WTC11 (cell line): ENCODE results near the gene LRMDA. TPM values are rescaled to one million over a fixed set of nuclear protein-coding genes. Genes with fewer than 3 reads are reported as not detected.

Experiments
- ATAC-seq: fragments of 200-7000 bp; cut with Tn5 transposase; 2 replicates; pipeline ENCODE4 v1.10.0; 2021; ENCODE audit warnings: mild to moderate bottlenecking, moderate library complexity
- CTCF ChIA-PET: fragments of 300-600 bp; sonication (Branson Sonifier 250); formaldehyde crosslinking; loops from one replicate; lab custom pipeline; 2021; ENCODE audit warnings: antibody characterized with exemption; lab: Charles Lee
- POLR2A ChIA-PET: fragments of 350-600 bp; sonication (Branson Sonifier 250); formaldehyde crosslinking; loops from one replicate; lab custom pipeline; 2021; ENCODE audit warnings: antibody characterized with exemption; lab: Charles Lee
- DNase-seq: peaks from one replicate; pipeline ENCODE4 v3.0.0; 2021; ENCODE audit warnings: low spot score
- H3K27ac Mint-ChIP-seq: 2 replicates; pipeline ENCODE4 v1.8.0; 2021; ENCODE audit warnings: mixed read lengths
- H3K27me3 Mint-ChIP-seq: 2 replicates; pipeline ENCODE4 v1.8.0; 2021; ENCODE audit warnings: low read depth, mild to moderate bottlenecking, moderate library complexity, mixed read lengths
- H3K36me3 Mint-ChIP-seq: 2 replicates; pipeline ENCODE4 v1.8.0; 2021; ENCODE audit warnings: mixed read lengths
- H3K4me1 Mint-ChIP-seq: 2 replicates; pipeline ENCODE4 v1.8.0; 2022; ENCODE audit warnings: mixed read lengths
- H3K4me3 Mint-ChIP-seq: 2 replicates; pipeline ENCODE4 v1.8.0; 2021; ENCODE audit warnings: mild to moderate bottlenecking, moderate library complexity, mixed read lengths
- H3K9me3 Mint-ChIP-seq: 2 replicates; pipeline ENCODE4 v1.8.0; 2021; ENCODE audit warnings: mixed read lengths
- AR ChIP-seq: fragments of 250-450 bp; sonication (Bioruptor Pico); IDR thresholded peaks from 2 replicates; pipeline ENCODE4 v1.9.0; 2021; ENCODE audit warnings: mild to moderate bottlenecking
- CBFB ChIP-seq: sonication (generic); formaldehyde crosslinking; IDR thresholded peaks from 2 replicates; pipeline ENCODE4 v1.8.1; 2022; ENCODE audit warnings: mild to moderate bottlenecking, low read depth, missing genetic modification reagents
- CTCF ChIP-seq: fragments of 200-600 bp; IDR thresholded peaks from 2 replicates; pipeline ENCODE4 v1.8.0; 2022; ENCODE audit warnings: antibody characterized with exemption
- FOXK1 ChIP-seq: sonication (generic); formaldehyde crosslinking; IDR thresholded peaks from 2 replicates; pipeline ENCODE4 v1.8.0; 2022; ENCODE audit warnings: mild to moderate bottlenecking, moderate library complexity, missing genetic modification reagents
- GABPB1 ChIP-seq: sonication (generic); formaldehyde crosslinking; IDR thresholded peaks from 2 replicates; pipeline ENCODE4 v1.8.1; 2023; ENCODE audit warnings: mild to moderate bottlenecking, missing genetic modification reagents
- JUN ChIP-seq: sonication (generic); formaldehyde crosslinking; IDR thresholded peaks from 2 replicates; pipeline ENCODE4 v1.8.0; 2023; ENCODE audit warnings: mild to moderate bottlenecking, missing genetic modification reagents
- NFYB ChIP-seq: sonication (generic); formaldehyde crosslinking; conservative IDR thresholded peaks from 2 replicates; pipeline ENCODE4 v1.8.0; 2022; ENCODE audit warnings: low read depth, missing genetic modification reagents
- NR1H2 ChIP-seq: sonication (generic); formaldehyde crosslinking; IDR thresholded peaks from 2 replicates; pipeline ENCODE4 v1.9.0; 2021; ENCODE audit warnings: mild to moderate bottlenecking, moderate library complexity, missing genetic modification reagents
- PRRX2 ChIP-seq: fragments of 250-450 bp; sonication (Bioruptor Pico); IDR thresholded peaks from 2 replicates; pipeline ENCODE4 v1.8.0; 2021; ENCODE audit warnings: mild to moderate bottlenecking
- SOX15 ChIP-seq: fragments of 250-450 bp; sonication (Bioruptor Pico); IDR thresholded peaks from 2 replicates; pipeline ENCODE4 v1.9.0; 2021; ENCODE audit warnings: mild to moderate bottlenecking
- TCF7 ChIP-seq: sonication (generic); formaldehyde crosslinking; IDR thresholded peaks from 2 replicates; pipeline ENCODE4 v1.8.0; 2022; ENCODE audit warnings: mild to moderate bottlenecking, low read depth, missing genetic modification reagents, moderate library complexity
- ZNF138 ChIP-seq: sonication (generic); formaldehyde crosslinking; conservative IDR thresholded peaks from 2 replicates; pipeline ENCODE4 v1.8.1; 2022; ENCODE audit warnings: mild to moderate bottlenecking, moderate library complexity, missing genetic modification reagents
- ZNF219 ChIP-seq: sonication (generic); formaldehyde crosslinking; IDR thresholded peaks from 2 replicates; pipeline ENCODE4 v1.8.0; 2023; ENCODE audit warnings: missing genetic modification reagents, mild to moderate bottlenecking, borderline replicate concordance
- ZNF232 ChIP-seq: sonication (generic); formaldehyde crosslinking; IDR thresholded peaks from 2 replicates; pipeline ENCODE4 v1.8.0; 2022; ENCODE audit warnings: mild to moderate bottlenecking, missing genetic modification reagents
- ZNF263 ChIP-seq: sonication (generic); formaldehyde crosslinking; IDR thresholded peaks from 2 replicates; pipeline ENCODE4 v1.8.1; 2022; ENCODE audit warnings: low read depth, mild to moderate bottlenecking, moderate library complexity, missing genetic modification reagents
- ZNF416 ChIP-seq: fragments of 250-450 bp; sonication (Bioruptor Pico); IDR thresholded peaks from 2 replicates; pipeline ENCODE4 v1.9.0; 2021; ENCODE audit warnings: mild to moderate bottlenecking, inconsistent platforms
- ZNF423 ChIP-seq: fragments of 250-450 bp; sonication (Bioruptor Pico); IDR thresholded peaks from 2 replicates; pipeline ENCODE4 v2.1.2; 2022; ENCODE audit warnings: mild to moderate bottlenecking, moderate library complexity
- ZSCAN18 ChIP-seq: fragments of 250-450 bp; sonication (Bioruptor Pico); IDR thresholded peaks from 2 replicates; pipeline ENCODE4 v2.1.2; 2022; ENCODE audit warnings: mild to moderate bottlenecking, moderate library complexity
- total RNA-seq: library from RNA; stranded (reverse); gene quantifications from 3 replicates; pipeline ENCODE4 v1.2.3, GENCODE V29; 2021
- TF ChIP-seq, protein P1 (sequence below): sonication (generic); formaldehyde crosslinking; IDR thresholded peaks from 2 replicates; pipeline ENCODE4 v1.8.1; 2023; ENCODE audit warnings: mild to moderate bottlenecking, missing genetic modification reagents

Gene LRMDA
- total RNA-seq, 1 experiment from 2014 or later = 0.92 TPM

- POLR2A ChIA-PET = no interaction called here
- H3K4me3 Mint-ChIP-seq = no peak overlapping the region
- H3K4me1 Mint-ChIP-seq = peaks cover 30% of the 10 kb centered on the region
- H3K27ac Mint-ChIP-seq = no peak overlapping the region
- H3K27me3 Mint-ChIP-seq = peaks cover 5% of the 10 kb centered on the region; the same call in 1 of the 2 replicates
- no peaks in the 10 kb centered on the region for H3K36me3 Mint-ChIP-seq
- ATAC-seq = no peak
- TF ChIP-seq PRRX2 (CRISPR knock-in tag) (no peak), ZNF263 (CRISPR knock-in tag) (no peak), CBFB (no peak), AR (CRISPR knock-in tag) (no peak), SOX15 (CRISPR knock-in tag) (no peak), CTCF (no peak), ZSCAN18 (CRISPR knock-in tag) (no peak), NR1H2 (no peak), NFYB (CRISPR knock-in tag) (no peak), ZNF219 (CRISPR knock-in tag) (no peak), TCF7 (CRISPR knock-in tag) (no peak), ZNF416 (no peak), GABPB1 (CRISPR knock-in tag) (no peak), FOXK1 (no peak), JUN (CRISPR knock-in tag) (no peak), ZNF423 (CRISPR knock-in tag) (no peak), ZNF232 (no peak), ZNF138 (no peak)
- TF ChIP-seq, protein P1, sequence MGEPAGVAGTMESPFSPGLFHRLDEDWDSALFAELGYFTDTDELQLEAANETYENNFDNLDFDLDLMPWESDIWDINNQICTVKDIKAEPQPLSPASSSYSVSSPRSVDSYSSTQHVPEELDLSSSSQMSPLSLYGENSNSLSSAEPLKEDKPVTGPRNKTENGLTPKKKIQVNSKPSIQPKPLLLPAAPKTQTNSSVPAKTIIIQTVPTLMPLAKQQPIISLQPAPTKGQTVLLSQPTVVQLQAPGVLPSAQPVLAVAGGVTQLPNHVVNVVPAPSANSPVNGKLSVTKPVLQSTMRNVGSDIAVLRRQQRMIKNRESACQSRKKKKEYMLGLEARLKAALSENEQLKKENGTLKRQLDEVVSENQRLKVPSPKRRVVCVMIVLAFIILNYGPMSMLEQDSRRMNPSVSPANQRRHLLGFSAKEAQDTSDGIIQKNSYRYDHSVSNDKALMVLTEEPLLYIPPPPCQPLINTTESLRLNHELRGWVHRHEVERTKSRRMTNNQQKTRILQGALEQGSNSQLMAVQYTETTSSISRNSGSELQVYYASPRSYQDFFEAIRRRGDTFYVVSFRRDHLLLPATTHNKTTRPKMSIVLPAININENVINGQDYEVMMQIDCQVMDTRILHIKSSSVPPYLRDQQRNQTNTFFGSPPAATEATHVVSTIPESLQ (CRISPR knock-in tag) = no peak
- CTCF ChIA-PET = no interaction called here
- no peak for DNase-seq
- peaks cover 5% of the 10 kb centered on the region; the same call in 1 of the 2 replicates for H3K9me3 Mint-ChIP-seq
Measured at GRCh38 chr10:76357726-76358415, 926.4 kb downstream of the LRMDA start.
